ENCODE results near the gene SLC35A2.

The SLC35A2 gene

GRCh38 chrX:48927123-48927522 is 15.7 kb upstream of the SLC35A2 start:
- H3K4me3 ChIP-seq (ENCODE audit: low read depth, low read length), result peak overlapping the region; percentile 34
- H3K36me3 ChIP-seq (ENCODE audit: control insufficient read depth, insufficient read depth, low read length), result peaks cover 46% of the 10 kb centered on the region
- peaks cover 4% of the 10 kb centered on the region; the same call in 1 of the 2 replicates for H3K9me3 ChIP-seq (ENCODE audit: control insufficient read depth, insufficient read depth, low read depth, low read length)
- peak overlapping the region; percentile 75 for H3K9ac ChIP-seq (ENCODE audit: low read length)
- H3K4me1 ChIP-seq (ENCODE audit: control insufficient read depth, insufficient read depth, low read length), result peaks cover 27% of the 10 kb centered on the region
- H3K27me3 ChIP-seq (ENCODE audit: control insufficient read depth, insufficient read depth, low read length), result no peaks in the 10 kb centered on the region
- peak overlapping the region; percentile 92 for H3K27ac ChIP-seq (ENCODE audit: low read depth, low read length)

- Histone ChIP-seq H3K4me1 (ENCODE audit: control insufficient read depth, insufficient read depth, low read length) (peaks cover 51% of the 10 kb centered on the region), H3K9ac (ENCODE audit: low read length) (no peak overlapping the region), H3K36me3 (ENCODE audit: control insufficient read depth, insufficient read depth, low read length) (peaks cover 35% of the 10 kb centered on the region), H3K9me3 (ENCODE audit: control insufficient read depth, insufficient read depth, low read depth, low read length) (peaks cover 4% of the 10 kb centered on the region; the same call in 1 of the 2 replicates), H3K4me3 (ENCODE audit: low read depth, low read length) (no peak overlapping the region), H3K27ac (ENCODE audit: low read depth, low read length) (no peak overlapping the region), H3K27me3 (ENCODE audit: control insufficient read depth, insufficient read depth, low read length) (no peaks in the 10 kb centered on the region)
Measured at GRCh38 chrX:48924270-48924669, 12.8 kb upstream of the SLC35A2 start.

- no peak overlapping the region; the same call in 1 of the 2 replicates for H3K27ac ChIP-seq (ENCODE audit: low read depth, low read length)
- no peaks in the 10 kb centered on the region for H3K27me3 ChIP-seq (ENCODE audit: control insufficient read depth, insufficient read depth, low read length)
- H3K9ac ChIP-seq (ENCODE audit: low read length), result no peak overlapping the region
Measured at GRCh38 chrX:48923771-48924170, 12.3 kb upstream of the SLC35A2 start.

DNA sequence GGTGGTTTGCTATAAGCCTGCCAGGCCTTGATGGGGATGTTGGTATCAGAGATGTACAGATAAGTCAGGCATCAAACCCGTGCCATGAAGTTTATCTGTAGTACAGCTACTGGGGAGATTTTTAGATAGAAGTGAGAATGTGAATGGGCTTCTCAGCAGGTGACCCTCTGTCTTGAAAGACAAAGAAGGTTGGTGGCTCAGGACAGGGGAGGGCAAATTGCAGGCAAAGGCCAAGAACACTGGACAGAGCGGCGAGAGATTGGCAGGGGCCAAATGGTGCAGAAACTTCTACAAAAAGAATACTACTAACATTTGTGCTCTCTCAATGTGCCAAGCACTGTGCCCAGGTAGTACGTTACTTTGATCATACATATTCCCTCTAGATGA is 9.3 kb upstream of the SLC35A2 start:
- peaks cover 55% of the 10 kb centered on the region for H3K36me3 ChIP-seq (ENCODE audit: control insufficient read depth, insufficient read depth, low read length)
- no peaks in the 10 kb centered on the region for H3K27me3 ChIP-seq (ENCODE audit: control insufficient read depth, insufficient read depth, low read length)
- peaks cover 31% of the 10 kb centered on the region for H3K4me1 ChIP-seq (ENCODE audit: control insufficient read depth, insufficient read depth, low read length)
- peak overlapping the region; percentile 79 for H3K4me3 ChIP-seq (ENCODE audit: low read depth, low read length)
- H3K9ac ChIP-seq (ENCODE audit: low read length), result peak overlapping the region; percentile 86
- H3K27ac ChIP-seq (ENCODE audit: low read depth, low read length), result peak overlapping the region; percentile 27; the same call in 1 of the 2 replicates
- H3K9me3 ChIP-seq (ENCODE audit: control insufficient read depth, insufficient read depth, low read depth, low read length), result peaks cover 4% of the 10 kb centered on the region; the same call in 1 of the 2 replicates

More at GRCh38 chrX:48923771-48924170, 12.3 kb upstream of the SLC35A2 start:
- no peak overlapping the region for H3K4me3 ChIP-seq (ENCODE audit: low read depth, low read length)
- H3K9me3 ChIP-seq (ENCODE audit: control insufficient read depth, insufficient read depth, low read depth, low read length), result peaks cover 4% of the 10 kb centered on the region; the same call in 1 of the 2 replicates
- peaks cover 50% of the 10 kb centered on the region for H3K4me1 ChIP-seq (ENCODE audit: control insufficient read depth, insufficient read depth, low read length)
- H3K36me3 ChIP-seq (ENCODE audit: control insufficient read depth, insufficient read depth, low read length), result peaks cover 35% of the 10 kb centered on the region

GRCh38 chrX:48919947-48920717 is 8.7 kb upstream of the SLC35A2 start:
- H3K4me1 ChIP-seq (ENCODE audit: control insufficient read depth, insufficient read depth, low read length), result peaks cover 26% of the 10 kb centered on the region; the same call in 1 of the 2 replicates
- H3K27me3 ChIP-seq (ENCODE audit: control insufficient read depth, insufficient read depth, low read length), result no peaks in the 10 kb centered on the region
- peaks cover 56% of the 10 kb centered on the region for H3K36me3 ChIP-seq (ENCODE audit: control insufficient read depth, insufficient read depth, low read length)
- peaks cover 4% of the 10 kb centered on the region; the same call in 1 of the 2 replicates for H3K9me3 ChIP-seq (ENCODE audit: control insufficient read depth, insufficient read depth, low read depth, low read length)
- peak overlapping the region; percentile 86 for H3K9ac ChIP-seq (ENCODE audit: low read length)
- H3K27ac ChIP-seq (ENCODE audit: low read depth, low read length), result peak overlapping the region; percentile 95; the same call in 1 of the 2 replicates
- H3K4me3 ChIP-seq (ENCODE audit: low read depth, low read length), result peak overlapping the region; percentile 79

DNA sequence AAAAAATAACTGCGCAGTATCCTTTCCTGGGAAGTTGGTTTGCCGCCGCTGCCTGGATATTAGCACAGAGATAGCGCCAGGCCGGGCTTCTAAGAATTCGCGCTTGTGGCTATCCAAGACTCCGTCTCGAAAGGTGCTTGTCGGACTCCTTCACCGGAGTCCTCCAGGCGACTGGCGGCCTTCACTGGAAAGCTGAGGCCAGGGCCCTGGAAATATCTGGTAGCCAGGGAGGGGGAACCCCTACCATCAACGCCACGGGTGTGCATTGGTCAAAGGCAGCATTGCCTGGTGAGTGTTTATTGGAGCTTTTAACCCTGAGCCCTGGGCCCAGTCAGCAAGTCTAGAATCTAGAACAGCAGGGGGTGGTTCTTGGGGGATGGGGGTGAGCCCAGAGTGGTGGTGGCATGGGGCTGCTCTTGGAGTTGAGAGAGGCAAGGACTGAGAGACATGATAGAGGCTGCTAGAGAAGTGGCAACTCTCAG is 8.0 kb upstream of the SLC35A2 start:
- Histone ChIP-seq H3K27ac (ENCODE audit: low read depth, low read length) (peak overlapping the region; percentile 95), H3K9ac (ENCODE audit: low read length) (peak overlapping the region; percentile 86)

DNA sequence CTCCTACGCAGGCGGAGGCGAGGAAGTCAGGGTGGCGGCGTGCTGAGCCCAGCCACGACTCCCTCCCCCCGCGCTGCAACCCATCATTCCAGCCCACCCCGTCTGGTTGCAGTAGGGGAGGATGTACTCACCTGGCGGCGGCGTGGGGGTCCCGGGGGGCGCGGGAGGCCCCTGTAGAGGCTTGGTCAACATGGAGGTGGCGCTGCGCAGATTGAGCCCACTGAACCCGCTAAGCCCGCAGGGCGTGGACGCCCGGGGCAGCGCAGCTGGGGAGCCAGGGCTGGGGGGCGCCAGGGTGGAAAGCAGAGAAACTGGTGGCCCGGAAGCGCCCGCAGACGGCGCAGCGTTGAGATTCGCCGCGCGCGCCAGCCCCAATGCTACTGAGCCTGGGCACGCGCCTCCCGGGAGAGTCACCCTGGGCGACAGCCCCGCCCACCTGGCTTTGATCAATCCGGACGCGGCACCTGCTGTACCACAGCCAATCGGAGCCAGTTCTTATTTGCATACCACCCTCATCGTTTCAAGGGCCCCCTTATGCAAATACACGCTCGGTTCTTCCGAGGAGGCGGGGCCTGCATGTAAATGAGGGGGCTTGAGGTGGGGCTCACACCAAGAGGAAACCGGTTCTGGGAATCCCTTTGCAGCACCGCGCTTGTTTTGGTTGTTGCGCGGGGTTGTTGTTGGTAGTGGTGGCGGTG is 7.3 kb upstream of the SLC35A2 start, which contains the start of gene PIM2:
Gene PIM2 (minus strand): TSS at position 382 of the 698 bp plus-strand sequence. CDS start 190 bp downstream, at position 192.
- peak within 1 kb of the TSS; percentile 95 for H3K27ac ChIP-seq (ENCODE audit: low read depth, low read length)
- no peaks in the 10 kb centered on the region for H3K27me3 ChIP-seq (ENCODE audit: control insufficient read depth, insufficient read depth, low read length)
- peak within 1 kb of the TSS; percentile 79 for H3K4me3 ChIP-seq (ENCODE audit: low read depth, low read length)
- peaks cover 61% of the 10 kb centered on the region for H3K36me3 ChIP-seq (ENCODE audit: control insufficient read depth, insufficient read depth, low read length)
- peaks cover 6% of the 10 kb centered on the region; the same call in 1 of the 2 replicates for H3K9me3 ChIP-seq (ENCODE audit: control insufficient read depth, insufficient read depth, low read depth, low read length)
- peaks cover 26% of the 10 kb centered on the region for H3K4me1 ChIP-seq (ENCODE audit: control insufficient read depth, insufficient read depth, low read length)
- H3K9ac ChIP-seq (ENCODE audit: low read length), result peak within 1 kb of the TSS; percentile 95

More for the DNA sequence above, 8.0 kb upstream of the SLC35A2 start:
- no peaks in the 10 kb centered on the region for H3K27me3 ChIP-seq (ENCODE audit: control insufficient read depth, insufficient read depth, low read length)
- H3K36me3 ChIP-seq (ENCODE audit: control insufficient read depth, insufficient read depth, low read length), result peaks cover 61% of the 10 kb centered on the region
- peaks cover 26% of the 10 kb centered on the region for H3K4me1 ChIP-seq (ENCODE audit: control insufficient read depth, insufficient read depth, low read length)
- peak overlapping the region; percentile 79 for H3K4me3 ChIP-seq (ENCODE audit: low read depth, low read length)
- H3K9me3 ChIP-seq (ENCODE audit: control insufficient read depth, insufficient read depth, low read depth, low read length), result peaks cover 6% of the 10 kb centered on the region; the same call in 1 of the 2 replicates

GRCh38 chrX:48918301-48918642 is 6.8 kb upstream of the SLC35A2 start:
- Histone ChIP-seq H3K9ac (ENCODE audit: low read length) (peak overlapping the region; percentile 95), H3K4me1 (ENCODE audit: control insufficient read depth, insufficient read depth, low read length) (peaks cover 26% of the 10 kb centered on the region), H3K9me3 (ENCODE audit: control insufficient read depth, insufficient read depth, low read depth, low read length) (peaks cover 2% of the 10 kb centered on the region; the same call in 1 of the 2 replicates), H3K36me3 (ENCODE audit: control insufficient read depth, insufficient read depth, low read length) (peaks cover 61% of the 10 kb centered on the region), H3K27me3 (ENCODE audit: control insufficient read depth, insufficient read depth, low read length) (no peaks in the 10 kb centered on the region), H3K27ac (ENCODE audit: low read depth, low read length) (peak overlapping the region; percentile 95), H3K4me3 (ENCODE audit: low read depth, low read length) (peak overlapping the region; percentile 79)

DNA sequence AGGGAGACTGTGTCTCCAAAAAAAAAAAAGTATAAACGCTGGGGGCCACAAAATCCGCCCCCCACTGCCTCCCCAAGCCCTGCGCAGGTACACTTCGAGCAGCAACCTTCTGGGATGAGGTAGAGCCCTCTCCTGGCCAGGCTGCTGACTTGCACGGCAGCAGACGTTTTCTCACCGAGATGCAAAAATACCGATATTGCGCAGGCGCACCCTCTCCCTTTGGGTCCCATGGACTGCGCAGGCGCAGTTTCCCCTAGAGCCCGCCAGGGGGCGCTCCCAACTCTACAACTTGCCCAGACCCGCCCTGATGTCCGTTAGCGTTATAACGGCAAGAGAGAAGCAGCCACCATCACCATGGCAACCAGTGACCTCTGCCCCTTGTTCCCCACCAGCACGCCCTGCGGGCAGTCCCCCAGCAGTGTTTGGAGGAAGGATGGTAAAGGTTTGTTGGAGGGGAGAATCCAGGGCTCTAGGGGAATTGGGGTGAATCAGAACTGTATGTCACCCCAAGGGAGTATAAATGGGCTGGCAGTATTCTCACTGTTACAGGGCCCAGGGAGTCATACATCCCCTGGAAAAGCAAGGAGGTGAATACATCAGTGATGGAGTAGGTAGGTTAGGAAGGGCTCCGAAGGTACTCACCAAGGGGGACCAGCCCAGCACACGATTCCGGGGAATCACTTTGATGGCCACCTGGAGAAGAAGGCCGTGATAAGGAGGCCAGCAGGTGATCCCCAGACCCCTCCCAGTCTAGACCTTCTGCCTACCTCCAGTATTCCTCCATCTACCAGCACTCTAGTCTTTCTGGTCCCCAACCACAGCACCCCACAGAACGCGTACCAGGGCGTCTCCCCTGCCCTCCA is 5.9 kb upstream of the SLC35A2 start:
- no peak overlapping the region; the same call in 1 of the 2 replicates for H3K27ac ChIP-seq (ENCODE audit: low read depth, low read length)
- peaks cover 26% of the 10 kb centered on the region for H3K4me1 ChIP-seq (ENCODE audit: control insufficient read depth, insufficient read depth, low read length)
- peaks cover 2% of the 10 kb centered on the region; the same call in 1 of the 2 replicates for H3K9me3 ChIP-seq (ENCODE audit: control insufficient read depth, insufficient read depth, low read depth, low read length)
- H3K36me3 ChIP-seq (ENCODE audit: control insufficient read depth, insufficient read depth, low read length), result peaks cover 62% of the 10 kb centered on the region
- no peaks in the 10 kb centered on the region for H3K27me3 ChIP-seq (ENCODE audit: control insufficient read depth, insufficient read depth, low read length)
- H3K4me3 ChIP-seq (ENCODE audit: low read depth, low read length), result peak overlapping the region; percentile 79
- peak overlapping the region; percentile 95 for H3K9ac ChIP-seq (ENCODE audit: low read length)
